Spleen (tissue), 11 donors: Measurements from ENCODE around the gene MAP3K5. TPM values are rescaled to one million over a fixed set of nuclear protein-coding genes. Genes with fewer than 3 reads are reported as not detected.
"Not testable (repeated sequence)": the region's sequence is repeated elsewhere in the genome, so short reads cannot be mapped to it uniquely, and the experiment has no call there.

Experiments used
- DNase-seq: peaks from one replicate; pipeline ENCODE4 v3.0.0-alpha.2; 2020
- H3K27ac ChIP-seq, 8 donors: fragments of 200-600 bp; sonication (generic) in 7 of 8; 1 replicate in 4 of 8; 2 replicates in 4 of 8; pipeline versions ENCODE4 v1.5.0 to v1.8.0; 2016 to 2021; ENCODE audit warnings: inconsistent platforms in 4 of 8, mild to moderate bottlenecking in 4 of 8, moderate library complexity in 1 of 8
- H3K27me3 ChIP-seq, 7 donors: fragments of 200-600 bp; sonication (generic) in 6 of 7; replicated peaks in 1 of 7; 1 replicate in 4 of 7; 2 replicates in 3 of 7; pipeline versions ENCODE4 v1.5.0 to v1.8.0; 2016 to 2021; ENCODE audit warnings: inconsistent platforms in 3 of 7, mild to moderate bottlenecking in 1 of 7
- H3K36me3 ChIP-seq, 6 donors: fragments of 200-600 bp; sonication (generic) in 5 of 6; 1 replicate in 4 of 6; 2 replicates in 2 of 6; pipeline versions ENCODE4 v1.5.0 to v1.8.0; 2016 to 2021; ENCODE audit warnings: inconsistent platforms in 2 of 6
- H3K4me1 ChIP-seq, 6 donors: fragments of 200-600 bp; sonication (generic) in 5 of 6; 1 replicate in 3 of 6; 2 replicates in 3 of 6; pipeline versions ENCODE4 v1.5.0 to v1.8.0; 2016 to 2021; ENCODE audit warnings: inconsistent platforms in 3 of 6
- H3K4me3 ChIP-seq, 8 donors: fragments of 200-600 bp; sonication (generic) in 7 of 8; 1 replicate in 4 of 8; 2 replicates in 4 of 8; pipeline versions ENCODE4 v1.5.0 to v1.8.0; 2016 to 2021; ENCODE audit warnings: inconsistent platforms in 4 of 8, mild to moderate bottlenecking in 4 of 8, moderate library complexity in 2 of 8
- H3K9me3 ChIP-seq, 8 donors: fragments of 200-600 bp; sonication (generic) in 7 of 8; 1 replicate in 4 of 8; 2 replicates in 4 of 8; pipeline versions ENCODE4 v1.5.0 to v1.8.0; 2016 to 2021; ENCODE audit warnings: inconsistent platforms in 4 of 8
- POLR2A ChIP-seq, 3 donors: fragments of 450-650 bp; IDR thresholded peaks; one replicate each; pipeline ENCODE4 v1.5.1; 2017; ENCODE audit warnings: antibody characterized with exemption in 3 of 3, mild to moderate bottlenecking in 1 of 3
- POLR2AphosphoS5 ChIP-seq, 3 donors: sonication (generic); formaldehyde crosslinking; IDR thresholded peaks; one replicate each; pipeline ENCODE4 v1.5.1; 2017; ENCODE audit warnings: antibody characterized with exemption in 3 of 3
- WGBS, 5 donors: extraction: QIAGEN DNeasy Blood & Tissue Kit in 3 of 5; methylation state at CpG; one replicate each; pipeline versions ENCODE4 v1.1.5 to v1.1.7; 2013 to 2018; 5-methylcytosine and 5-hydroxymethylcytosine counted together
- intact Hi-C: fragments of 100-400 bp; cut with DNase I; formaldehyde crosslinking; loops from one replicate; pipeline ENCODE4 v1.15.0; 2023; ENCODE audit warnings: low total_unique reads
- polyA plus RNA-seq, 3 donors: library from polyadenylated mRNA; stranded (reverse); fragments of 200-250 nt; gene quantifications; one replicate each; pipeline ENCODE4 v1.2.1, GENCODE V29; 2013
- total RNA-seq, 7 donors: library from RNA; depleted of rRNA in 3 of 7; stranded (reverse); fragments of >200 nt in 3 of 7; fragmentation: NEBNext Ultra II Directional in 4 of 7; extraction: Animal tissue kit (Norgen Biotek cat#: 25700) in 4 of 7; gene quantifications; one replicate each; pipeline versions ENCODE4 v1.1.0 to v1.2.1, GENCODE V29; 2016 to 2021
- TF ChIP-seq, protein P1 (sequence below), 11 experiments: fragments of 200-600 bp in 7 of 11; fragments of 450-650 bp in 4 of 11; sonication (generic) in 4 of 11; IDR thresholded peaks in 8 of 11; conservative IDR thresholded peaks in 3 of 11; 1 replicate in 7 of 11; 2 replicates in 4 of 11; pipeline versions ENCODE4 v1.4.0 to v1.8.0; 2016 to 2021; ENCODE audit warnings: antibody characterized with exemption in 11 of 11, inconsistent platforms in 4 of 11, mild to moderate bottlenecking in 1 of 11
- donor health status: healthy with polysubstance abuse.
- donor health status: DM: no; HTN: no; CAD: no; lungs with moderate emphysema.
- donor health status: DM: no; HTN: no; CAD: no.
- donor health status: Bipolar disorder and iron deficiency.
- donor health status: healthy.
- donor health status: DM: no; HTN: no; CAD: no.
- donor health status: DM: yes; HTN: yes; CAD: no.

The MAP3K5 gene
- total and polyA plus RNA-seq, 10 donors: 7.2 to 55.0 (median 33.2) TPM

DNA sequence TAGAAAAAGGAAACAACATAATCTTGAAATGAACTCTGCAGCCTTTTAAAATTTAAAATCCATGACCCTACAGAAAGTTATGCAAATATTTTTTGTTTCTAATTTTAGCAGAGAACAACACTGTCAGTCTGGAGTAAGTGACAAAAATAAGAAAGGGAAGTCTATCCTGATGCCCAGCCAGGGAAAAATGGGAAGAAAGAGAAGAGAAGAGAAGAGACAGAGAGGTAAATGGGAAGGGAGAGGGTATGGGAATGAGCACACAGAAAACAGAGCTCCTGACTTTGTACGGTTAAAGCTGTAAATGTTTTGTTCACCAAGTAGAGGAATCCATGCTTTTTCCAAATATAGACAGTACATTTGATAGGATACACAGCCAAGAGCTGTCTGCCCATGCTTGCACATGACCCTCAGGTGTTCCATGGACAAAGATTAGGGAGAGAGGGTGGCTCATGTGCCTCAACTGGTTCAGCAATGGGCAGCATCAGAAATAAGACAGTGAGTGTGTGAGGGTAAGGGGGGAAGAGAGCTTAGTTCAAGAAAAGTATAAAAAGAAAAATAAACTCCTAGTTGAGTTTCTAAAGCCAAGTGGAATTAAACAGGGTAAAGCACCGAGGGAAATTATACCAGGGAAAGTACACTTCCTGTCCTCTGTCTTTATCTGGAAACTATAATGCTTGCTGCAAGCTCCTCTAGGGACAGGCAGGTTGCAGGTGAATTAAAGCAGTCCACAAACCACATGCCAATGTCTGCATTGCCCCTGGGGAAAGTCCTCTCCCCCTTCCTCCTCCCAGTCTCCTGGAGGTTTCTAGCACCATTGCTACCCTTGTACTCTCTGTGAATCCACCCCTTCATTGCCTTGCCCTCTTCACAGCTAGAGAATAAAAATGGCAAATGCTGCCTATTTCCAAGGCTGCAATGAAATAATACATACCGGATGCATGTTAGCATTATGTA lies 30.0 kb downstream of the MAP3K5 start:
- Histone ChIP-seq H3K36me3 (no peaks in the 10 kb centered on the region), H3K27ac (peak overlapping the region; percentile 55 to 91 (median 80)), H3K4me1 (peaks cover 62 to 100% (median 77%) of the 10 kb centered on the region in 6 donors), H3K4me3 (peak overlapping the region in 4 of 8 donors; percentile 2 to 25 (median 8)), H3K27me3 (no peaks in the 10 kb centered on the region), H3K9me3 (no peaks in the 10 kb centered on the region)
- TF ChIP-seq POLR2AphosphoS5 (IDR thresholded peaks at IDR 0.05): no peak
- TF ChIP-seq POLR2A (IDR thresholded peaks at IDR 0.05): no peak
- TF ChIP-seq, protein P1, sequence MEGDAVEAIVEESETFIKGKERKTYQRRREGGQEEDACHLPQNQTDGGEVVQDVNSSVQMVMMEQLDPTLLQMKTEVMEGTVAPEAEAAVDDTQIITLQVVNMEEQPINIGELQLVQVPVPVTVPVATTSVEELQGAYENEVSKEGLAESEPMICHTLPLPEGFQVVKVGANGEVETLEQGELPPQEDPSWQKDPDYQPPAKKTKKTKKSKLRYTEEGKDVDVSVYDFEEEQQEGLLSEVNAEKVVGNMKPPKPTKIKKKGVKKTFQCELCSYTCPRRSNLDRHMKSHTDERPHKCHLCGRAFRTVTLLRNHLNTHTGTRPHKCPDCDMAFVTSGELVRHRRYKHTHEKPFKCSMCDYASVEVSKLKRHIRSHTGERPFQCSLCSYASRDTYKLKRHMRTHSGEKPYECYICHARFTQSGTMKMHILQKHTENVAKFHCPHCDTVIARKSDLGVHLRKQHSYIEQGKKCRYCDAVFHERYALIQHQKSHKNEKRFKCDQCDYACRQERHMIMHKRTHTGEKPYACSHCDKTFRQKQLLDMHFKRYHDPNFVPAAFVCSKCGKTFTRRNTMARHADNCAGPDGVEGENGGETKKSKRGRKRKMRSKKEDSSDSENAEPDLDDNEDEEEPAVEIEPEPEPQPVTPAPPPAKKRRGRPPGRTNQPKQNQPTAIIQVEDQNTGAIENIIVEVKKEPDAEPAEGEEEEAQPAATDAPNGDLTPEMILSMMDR (IDR thresholded peaks at IDR 0.05 in 8 of 11, conservative IDR thresholded peaks at IDR 0.05 in 3 of 11): no peak
- DNase-seq: no peak
- WGBS, 5 donors: 41 to 47% (median 44%) methylated on average over 3 of the region's 3 CpGs
- intact Hi-C loops: no loop called here

DNA sequence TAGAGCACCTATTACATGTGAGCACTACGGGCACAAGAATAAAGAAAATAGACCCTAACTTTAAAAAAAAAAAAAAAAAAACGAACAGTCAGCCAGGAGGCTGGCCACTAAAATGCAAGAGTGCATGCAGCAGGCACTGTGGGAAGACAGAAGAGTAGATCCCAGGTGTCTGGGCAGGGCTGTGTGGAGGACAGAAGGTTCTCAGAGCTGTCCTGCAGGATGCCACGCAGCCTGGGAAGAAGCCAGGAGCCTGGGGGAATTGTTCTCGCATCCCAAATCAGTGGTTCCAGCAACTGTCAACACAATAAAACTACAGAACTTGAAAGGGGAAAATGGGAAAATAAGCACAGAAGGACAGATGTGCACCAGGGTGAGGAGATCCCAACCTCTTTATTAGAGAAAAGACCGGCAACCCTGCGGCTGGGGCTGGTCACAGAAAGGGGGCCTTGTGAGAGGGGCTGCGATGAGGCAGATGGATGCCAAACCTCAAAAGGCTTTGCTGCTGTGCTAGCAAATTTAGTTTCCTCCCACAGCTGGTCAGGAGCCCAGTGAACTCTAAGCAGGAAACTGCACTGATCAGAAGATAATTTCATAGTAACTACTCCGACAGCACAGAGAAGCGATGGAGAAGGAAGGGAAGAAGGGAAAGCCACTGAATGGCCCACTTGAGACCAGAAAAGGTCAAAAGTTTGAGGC lies 30.9 kb downstream of the MAP3K5 start:
- 9 to 18% (median 16%) methylated on average over 9 of the region's 9 CpGs for WGBS, 5 donors
- Histone ChIP-seq H3K4me3 (peak overlapping the region in 5 of 8 donors; percentile 2 to 25 (median 11)), H3K36me3 (no peaks in the 10 kb centered on the region), H3K4me1 (peaks cover 58 to 100% (median 73%) of the 10 kb centered on the region in 6 donors), H3K9me3 (no peaks in the 10 kb centered on the region), H3K27me3 (no peaks in the 10 kb centered on the region), H3K27ac (peak overlapping the region; percentile 55 to 91 (median 80))
- TF ChIP-seq, protein P1 (IDR thresholded peaks at IDR 0.05 in 8 of 11, conservative IDR thresholded peaks at IDR 0.05 in 3 of 11): no peak
- TF ChIP-seq POLR2A (IDR thresholded peaks at IDR 0.05) (no peak), POLR2AphosphoS5 (IDR thresholded peaks at IDR 0.05) (no peak)
- peak; percentile 78 for DNase-seq
- intact Hi-C loops: no loop called here

DNA sequence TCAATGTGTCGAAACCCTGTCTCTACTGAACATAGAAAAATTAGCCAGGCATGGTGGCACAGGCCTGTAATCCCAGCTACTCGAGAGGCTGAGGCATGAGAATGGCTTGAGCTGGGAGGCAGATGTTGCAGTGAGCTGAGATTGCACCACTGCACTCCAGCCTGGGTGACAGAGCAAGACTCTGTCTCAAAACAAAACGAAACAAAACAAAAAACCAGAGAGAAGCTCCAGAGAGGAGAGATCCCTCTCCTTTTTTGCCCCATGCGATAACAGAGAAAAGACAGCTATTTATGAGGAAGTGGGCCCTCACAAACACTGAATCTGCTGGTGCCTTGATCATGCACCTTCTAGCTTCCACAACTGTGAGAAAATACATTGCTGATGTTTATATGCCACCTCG lies 31.5 kb downstream of the MAP3K5 start:
- Histone ChIP-seq H3K4me3 (peak overlapping the region in 4 of 8 donors; percentile 3 to 25 (median 10)), H3K27ac (peak overlapping the region; percentile 55 to 91 (median 80)), H3K4me1 (peaks cover 54 to 100% (median 70%) of the 10 kb centered on the region in 6 donors)
- intact Hi-C loops, H3K27me3 ChIP-seq, H3K36me3 ChIP-seq, H3K9me3 ChIP-seq, DNase-seq: not testable (repeated sequence)
- WGBS, 5 donors: 44 to 70% (median 51%) methylated on average over 5 of the region's 5 CpGs

DNA sequence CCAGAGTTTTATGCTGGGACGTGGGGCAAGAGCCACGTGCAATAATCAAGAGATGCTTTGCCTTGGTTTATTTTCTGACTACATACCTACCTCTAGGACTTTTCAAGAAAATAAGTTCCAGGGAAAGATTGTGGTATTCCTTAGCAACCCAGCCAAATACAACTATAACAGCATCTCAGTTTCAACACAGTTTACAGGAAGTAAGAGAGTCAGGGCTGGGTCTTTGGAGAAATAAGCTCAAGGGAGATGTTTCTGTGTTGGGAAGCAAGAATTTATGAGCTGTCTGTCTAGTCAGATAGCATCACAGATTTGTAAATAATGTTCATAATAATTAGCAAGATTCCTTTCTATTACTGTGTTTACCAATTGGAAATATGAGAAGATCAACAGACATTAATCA lies 35.1 kb downstream of the MAP3K5 start:
- TF ChIP-seq POLR2A (IDR thresholded peaks at IDR 0.05) (no peak), POLR2AphosphoS5 (IDR thresholded peaks at IDR 0.05) (no peak)
- TF ChIP-seq, protein P1 (IDR thresholded peaks at IDR 0.05 in 8 of 11, conservative IDR thresholded peaks at IDR 0.05 in 3 of 11): no peak
- Histone ChIP-seq H3K4me3 (peak overlapping the region in 1 of 8 donors; percentile 27), H3K9me3 (no peaks in the 10 kb centered on the region), H3K4me1 (peaks cover 32 to 100% (median 60%) of the 10 kb centered on the region in 6 donors), H3K36me3 (no peaks in the 10 kb centered on the region), H3K27me3 (no peaks in the 10 kb centered on the region), H3K27ac (peak overlapping the region in 6 of 8 donors; percentile 15 to 85 (median 78))
- no peak for DNase-seq
- intact Hi-C loops: no loop called here
- 78 to 92% (median 84%) methylated on average over 2 of the region's 2 CpGs for WGBS, 5 donors
